Panc1 (cell line): Measurements from ENCODE around the gene KCNK5. TPM values are rescaled to one million over a fixed set of nuclear protein-coding genes. Genes with fewer than 3 reads are reported as not detected.

Experiments used
- ATAC-seq: fragments of 200-7000 bp; cut with Tn5 transposase; 2 replicates; pipeline ENCODE4 v1.9.1; 2020; ENCODE audit warnings: mild to moderate bottlenecking, moderate library complexity
- BruUV-seq: library from RNA; stranded (reverse); fragments of 400-500 nt; replicated peaks from 2 replicates; lab custom pipeline; 2021; lab: Mats Ljungman, UMichigan
- CTCF ChIA-PET: fragments of 300-600 bp; sonication (Branson Sonifier 250); formaldehyde crosslinking; loops from one replicate; lab custom pipeline; 2022; ENCODE audit warnings: antibody characterized with exemption; lab: Charles Lee
- POLR2A ChIA-PET: fragments of 300-600 bp; sonication (Branson Sonifier 250); formaldehyde crosslinking; loops from one replicate; lab custom pipeline; 2022; ENCODE audit warnings: antibody characterized with exemption; lab: Charles Lee
- DNase-seq: peaks from one replicate; pipeline ENCODE4 v3.0.0-alpha.2; 2010; ENCODE audit warnings: low read depth, low spot score
- H3K27ac ChIP-seq: 2 replicates; pipeline ENCODE4 v1.5.1; 2011; ENCODE audit warnings: mild to moderate bottlenecking, low read length, inconsistent platforms
- H3K27me3 ChIP-seq: fragments of 200-500 bp; sonication (Bioruptor generic); 2 replicates; pipeline ENCODE4 v1.6.0; 2014; ENCODE audit warnings: low read length, inconsistent platforms; ENCODE audit not compliant: control insufficient read depth, insufficient read depth
- H3K36me3 ChIP-seq: fragments of 200-500 bp; sonication (Bioruptor generic); 2 replicates; pipeline ENCODE4 v1.5.1; 2014; ENCODE audit warnings: inconsistent platforms, mild to moderate bottlenecking, low read length, moderate library complexity; ENCODE audit not compliant: control insufficient read depth, insufficient read depth
- H3K4me1 ChIP-seq: 2 replicates; pipeline ENCODE4 v1.5.1; 2011; ENCODE audit warnings: inconsistent platforms, mild to moderate bottlenecking, low read length, moderate library complexity; ENCODE audit not compliant: control insufficient read depth, insufficient read depth
- H3K4me3 ChIP-seq, 2 experiments: 2 replicates each; pipeline ENCODE4 v1.5.1; 2011 to 2012; ENCODE audit warnings: low read depth in 2 of 2, low read length in 2 of 2, mild to moderate bottlenecking in 2 of 2, inconsistent platforms in 1 of 2, moderate library complexity in 1 of 2
- H3K9me3 ChIP-seq: fragments of 200-500 bp; sonication (Bioruptor generic); 2 replicates; pipeline ENCODE4 v1.5.1; 2014; ENCODE audit warnings: low read depth, mild to moderate bottlenecking, inconsistent platforms, low read length, moderate library complexity; ENCODE audit not compliant: control insufficient read depth, insufficient read depth
- POLR2AphosphoS5 ChIP-seq: IDR thresholded peaks from 2 replicates; pipeline ENCODE4 v1.6.1; 2012; ENCODE audit warnings: mild to moderate bottlenecking, low read depth, low read length, moderate library complexity
- REST ChIP-seq, 2 experiments: IDR thresholded peaks; 2 replicates each; pipeline ENCODE4 v1.6.1; 2011 to 2012; ENCODE audit warnings: low read depth in 2 of 2, control low read depth in 1 of 2, low read length in 1 of 2, mild to moderate bottlenecking in 1 of 2, moderate library complexity in 1 of 2; ENCODE audit not compliant: insufficient read depth in 1 of 2
- SIN3A ChIP-seq: IDR thresholded peaks from 2 replicates; pipeline ENCODE4 v1.6.1; 2012; ENCODE audit warnings: low read depth, mild to moderate bottlenecking, low read length, moderate library complexity, borderline replicate concordance; ENCODE audit not compliant: insufficient read depth
- TCF7L2 ChIP-seq: IDR thresholded peaks from 2 replicates; pipeline ENCODE4 v1.6.1; 2011; ENCODE audit warnings: mild to moderate bottlenecking, low read depth, low read length, inconsistent platforms
- in situ Hi-C: cut with HindIII; loops from 2 replicates; pipeline ENCODE4 v1.10.0; 2016; ENCODE audit warnings: low sequenced_read_pairs, low pct_unique_long_range_greater_than_20kb
- intact Hi-C: fragments of 100-400 bp; cut with micrococcal nuclease; formaldehyde crosslinking; loops from one replicate; pipeline ENCODE4 v1.10.0; 2022; ENCODE audit not compliant: unreplicated experiment
- total RNA-seq: library from RNA; stranded (reverse); gene quantifications from one replicate; pipeline ENCODE4 v1.2.1, GENCODE V29; 2021; ENCODE audit not compliant: unreplicated experiment
- TF ChIP-seq, protein P1 (sequence below): fragments of 450-650 bp; IDR thresholded peaks from 2 replicates; pipeline ENCODE4 v1.5.1; 2017; ENCODE audit warnings: mild to moderate bottlenecking

Gene KCNK5
- total RNA-seq, 1 experiment from 2014 or later: 0.77 TPM

DNA sequence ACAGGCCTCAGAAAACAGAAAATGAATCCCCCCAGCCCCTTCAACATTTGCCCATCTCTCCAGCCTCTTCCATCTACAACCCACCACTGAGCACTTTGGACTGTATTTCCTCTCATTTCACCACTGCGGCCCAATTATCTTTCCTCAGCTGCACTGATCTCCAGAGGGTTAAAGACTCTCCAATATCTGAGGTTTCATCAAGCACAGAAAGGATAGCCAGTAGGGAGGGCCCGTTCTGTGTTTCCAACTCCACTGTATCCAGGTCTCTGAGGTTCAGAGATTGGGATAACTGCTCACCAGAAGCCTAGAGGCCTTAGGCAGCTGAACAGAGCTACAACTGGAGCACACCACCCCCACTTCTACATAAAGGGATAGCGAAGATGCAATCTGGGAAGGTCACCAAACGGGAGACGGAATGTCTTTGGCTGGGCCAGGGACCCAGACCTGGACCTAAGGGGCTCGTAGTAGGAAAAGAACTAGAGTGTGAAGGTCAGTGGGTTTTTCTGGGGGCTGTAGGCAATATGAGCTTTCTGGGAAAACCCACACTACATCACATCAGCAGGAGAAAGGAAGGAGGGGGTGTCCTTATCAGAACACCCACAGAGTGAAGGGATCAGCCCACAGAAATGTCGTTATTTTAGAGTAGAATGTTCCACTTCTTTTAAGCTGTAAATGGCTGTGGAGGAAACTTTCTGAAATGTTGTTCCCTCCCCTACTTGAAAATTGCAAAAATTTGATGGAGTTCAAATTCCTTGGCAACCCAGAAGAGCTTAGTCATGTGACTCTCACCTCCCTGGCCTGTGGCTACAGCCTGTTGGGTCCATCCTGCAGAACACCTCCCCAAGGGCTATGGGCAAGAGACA is 7.3 kb downstream of the KCNK5 start:
- Histone ChIP-seq H3K27ac (no peak overlapping the region), H3K36me3 (no peaks in the 10 kb centered on the region), H3K27me3 (no peaks in the 10 kb centered on the region), H3K9me3 (no peaks in the 10 kb centered on the region), H3K4me3 (no peak overlapping the region), H3K4me1 (no peaks in the 10 kb centered on the region)
- intact Hi-C loops (no loop called here), in situ Hi-C loops (no loop called here)
- ChIA-PET CTCF (no interaction called here), POLR2A (no interaction called here)
- DNase-seq (no peak), ATAC-seq (no peak)
- TF ChIP-seq REST (IDR thresholded peaks at IDR 0.05; ENCODE audit: insufficient read depth in 1 of 2, low read depth in 2 of 2, low read length in 1 of 2) (no peak), POLR2AphosphoS5 (no peak), TCF7L2 (no peak), SIN3A (no peak)
- TF ChIP-seq, protein P1, sequence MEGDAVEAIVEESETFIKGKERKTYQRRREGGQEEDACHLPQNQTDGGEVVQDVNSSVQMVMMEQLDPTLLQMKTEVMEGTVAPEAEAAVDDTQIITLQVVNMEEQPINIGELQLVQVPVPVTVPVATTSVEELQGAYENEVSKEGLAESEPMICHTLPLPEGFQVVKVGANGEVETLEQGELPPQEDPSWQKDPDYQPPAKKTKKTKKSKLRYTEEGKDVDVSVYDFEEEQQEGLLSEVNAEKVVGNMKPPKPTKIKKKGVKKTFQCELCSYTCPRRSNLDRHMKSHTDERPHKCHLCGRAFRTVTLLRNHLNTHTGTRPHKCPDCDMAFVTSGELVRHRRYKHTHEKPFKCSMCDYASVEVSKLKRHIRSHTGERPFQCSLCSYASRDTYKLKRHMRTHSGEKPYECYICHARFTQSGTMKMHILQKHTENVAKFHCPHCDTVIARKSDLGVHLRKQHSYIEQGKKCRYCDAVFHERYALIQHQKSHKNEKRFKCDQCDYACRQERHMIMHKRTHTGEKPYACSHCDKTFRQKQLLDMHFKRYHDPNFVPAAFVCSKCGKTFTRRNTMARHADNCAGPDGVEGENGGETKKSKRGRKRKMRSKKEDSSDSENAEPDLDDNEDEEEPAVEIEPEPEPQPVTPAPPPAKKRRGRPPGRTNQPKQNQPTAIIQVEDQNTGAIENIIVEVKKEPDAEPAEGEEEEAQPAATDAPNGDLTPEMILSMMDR: no peak
- no TSS peak for BruUV-seq

- no peaks in the 10 kb centered on the region for H3K4me1 ChIP-seq
- in situ Hi-C loops: no loop called here
- no peaks in the 10 kb centered on the region for H3K27me3 ChIP-seq
- ATAC-seq (no peak), DNase-seq (no peak)
- POLR2A ChIA-PET: no interaction called here
- H3K27ac ChIP-seq: no peak overlapping the region
- intact Hi-C loops: no loop called here
- H3K4me3 ChIP-seq: no peak overlapping the region
- TF ChIP-seq, protein P1: no peak
- TF ChIP-seq SIN3A: no peak
- TF ChIP-seq POLR2AphosphoS5: no peak
- TF ChIP-seq REST (IDR thresholded peaks at IDR 0.05; ENCODE audit: insufficient read depth in 1 of 2, low read depth in 2 of 2, low read length in 1 of 2): no peak
- TF ChIP-seq TCF7L2: no peak
- no peaks in the 10 kb centered on the region for H3K36me3 ChIP-seq
- no peaks in the 10 kb centered on the region for H3K9me3 ChIP-seq
- CTCF ChIA-PET: no interaction called here
- BruUV-seq: no TSS peak
Observed at GRCh38 chr6:39221115-39221514, 8.2 kb downstream of the KCNK5 start.
